DND-41 (cell line): ENCODE results near the gene NDUFB2.

Experiments
- CTCF ChIP-seq: IDR thresholded peaks from 2 replicates; pipeline ENCODE4 v1.5.1; 2012; ENCODE audit warnings: borderline replicate concordance, low read length, moderate library complexity, mild to moderate bottlenecking; ENCODE audit not compliant: poor library complexity, severe bottlenecking; ENCODE audit errors: extremely low read depth
- EZH2 ChIP-seq: IDR thresholded peaks from 3 replicates; pipeline ENCODE4 v1.6.1; 2012; ENCODE audit warnings: borderline replicate concordance, low read depth, mild to moderate bottlenecking, moderate library complexity, low read length, inconsistent platforms; ENCODE audit not compliant: severe bottlenecking

- TF ChIP-seq EZH2 (no peak), CTCF (no peak)
These were observed 5.0 kb upstream of the NDUFB2 start for GRCh38 chr7:140691376-140692045.
